Upper lobe of left lung (tissue), 6 donors: Measurements from ENCODE around the gene TRIM22. TPM values are rescaled to one million over a fixed set of nuclear protein-coding genes. Genes with fewer than 3 reads are reported as not detected.

Experiments used
- ATAC-seq, 2 donors: fragments of 200-7000 bp; cut with Tn5 transposase; one replicate each; pipeline ENCODE4 v1.9.1; 2022; ENCODE audit warnings: mild to moderate bottlenecking in 2 of 2, moderate library complexity in 2 of 2; ENCODE audit not compliant: low FRiP score in 2 of 2
- DNase-seq, 2 donors: peaks; one replicate each; pipeline ENCODE4 v3.0.0-alpha.2; 2019 to 2020
- H3K27ac ChIP-seq, 4 donors: fragments of 200-600 bp; sonication (generic); one replicate each; pipeline ENCODE4 v1.5.1; 2016 to 2019
- H3K27me3 ChIP-seq, 4 donors: fragments of 200-600 bp; sonication (generic); one replicate each; pipeline ENCODE4 v1.5.1; 2017 to 2019
- H3K36me3 ChIP-seq, 4 donors: fragments of 200-600 bp; sonication (generic); one replicate each; pipeline ENCODE4 v1.5.1; 2016 to 2019
- H3K4me1 ChIP-seq, 4 donors: fragments of 200-600 bp; sonication (generic); one replicate each; pipeline ENCODE4 v1.5.1; 2018 to 2019
- H3K4me3 ChIP-seq, 4 donors: fragments of 200-600 bp; sonication (generic); one replicate each; pipeline ENCODE4 v1.5.1; 2017 to 2019; ENCODE audit warnings: mild to moderate bottlenecking in 2 of 4, moderate library complexity in 1 of 4
- H3K9me3 ChIP-seq, 4 donors: fragments of 200-600 bp; sonication (generic); one replicate each; pipeline ENCODE4 v1.5.1; 2018 to 2019
- EP300 ChIP-seq, 4 donors: sonication (generic); formaldehyde crosslinking; IDR thresholded peaks; one replicate each; pipeline ENCODE4 v1.5.1; 2017; ENCODE audit warnings: antibody characterized with exemption in 4 of 4, control low read depth in 2 of 4
- POLR2A ChIP-seq, 4 donors: fragments of 450-650 bp; IDR thresholded peaks; one replicate each; pipeline ENCODE4 v1.5.1; 2016 to 2017; ENCODE audit warnings: antibody characterized with exemption in 4 of 4, mild to moderate bottlenecking in 2 of 4
- POLR2AphosphoS5 ChIP-seq, 2 donors: sonication (generic); formaldehyde crosslinking; IDR thresholded peaks; one replicate each; pipeline ENCODE4 v1.5.1; 2017; ENCODE audit warnings: antibody characterized with exemption in 2 of 2
- WGBS, 2 donors: methylation state at CpG; one replicate each; pipeline ENCODE4 v1.1.5; 2017 to 2018; 5-methylcytosine and 5-hydroxymethylcytosine counted together
- total RNA-seq, 6 donors: library from RNA; depleted of rRNA in 4 of 6; stranded (reverse); fragments of >200 nt in 4 of 6; gene quantifications; one replicate each; pipeline versions ENCODE4 v1.1.0 to v1.2.1, GENCODE V29; 2016 to 2021
- TF ChIP-seq, protein P1 (sequence below), 6 experiments: fragments of 450-650 bp in 4 of 6; fragments of 200-600 bp in 2 of 6; sonication (generic) in 2 of 6; IDR thresholded peaks; one replicate each; pipeline ENCODE4 v1.5.1; 2016 to 2019; ENCODE audit warnings: antibody characterized with exemption in 6 of 6
- donor health status: DM: no; HTN: no; CAD: no; lungs with moderate emphysema.
- donor health status: DM: no; HTN: yes; CAD: no; lungs with severe emphysema.

The TRIM22 gene
- total RNA-seq, 6 donors from 2014 or later = 82.2 to 262 (median 162) TPM

- Histone ChIP-seq H3K27me3 (no peaks in the 10 kb centered on the region), H3K9me3 (peaks cover 0 to 6% (median 1%) of the 10 kb centered on the region in 4 donors), H3K27ac (no peak overlapping the region), H3K4me1 (no peaks in the 10 kb centered on the region), H3K36me3 (no peaks in the 10 kb centered on the region), H3K4me3 (no peak overlapping the region)
- ATAC-seq (no peak), DNase-seq (no peak)
- TF ChIP-seq, protein P1, sequence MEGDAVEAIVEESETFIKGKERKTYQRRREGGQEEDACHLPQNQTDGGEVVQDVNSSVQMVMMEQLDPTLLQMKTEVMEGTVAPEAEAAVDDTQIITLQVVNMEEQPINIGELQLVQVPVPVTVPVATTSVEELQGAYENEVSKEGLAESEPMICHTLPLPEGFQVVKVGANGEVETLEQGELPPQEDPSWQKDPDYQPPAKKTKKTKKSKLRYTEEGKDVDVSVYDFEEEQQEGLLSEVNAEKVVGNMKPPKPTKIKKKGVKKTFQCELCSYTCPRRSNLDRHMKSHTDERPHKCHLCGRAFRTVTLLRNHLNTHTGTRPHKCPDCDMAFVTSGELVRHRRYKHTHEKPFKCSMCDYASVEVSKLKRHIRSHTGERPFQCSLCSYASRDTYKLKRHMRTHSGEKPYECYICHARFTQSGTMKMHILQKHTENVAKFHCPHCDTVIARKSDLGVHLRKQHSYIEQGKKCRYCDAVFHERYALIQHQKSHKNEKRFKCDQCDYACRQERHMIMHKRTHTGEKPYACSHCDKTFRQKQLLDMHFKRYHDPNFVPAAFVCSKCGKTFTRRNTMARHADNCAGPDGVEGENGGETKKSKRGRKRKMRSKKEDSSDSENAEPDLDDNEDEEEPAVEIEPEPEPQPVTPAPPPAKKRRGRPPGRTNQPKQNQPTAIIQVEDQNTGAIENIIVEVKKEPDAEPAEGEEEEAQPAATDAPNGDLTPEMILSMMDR (IDR thresholded peaks at IDR 0.05) = no peak
- no peak for TF ChIP-seq POLR2A (IDR thresholded peaks at IDR 0.05)
- TF ChIP-seq POLR2AphosphoS5 (IDR thresholded peaks at IDR 0.05) = no peak
- no peak for TF ChIP-seq EP300 (IDR thresholded peaks at IDR 0.05)
- WGBS, 2 donors = 83 to 94% methylated on average over 6 of the region's 6 CpGs
These were observed 48.2 kb downstream of the TRIM22 start for GRCh38 chr11:5737670-5738392.

DNA sequence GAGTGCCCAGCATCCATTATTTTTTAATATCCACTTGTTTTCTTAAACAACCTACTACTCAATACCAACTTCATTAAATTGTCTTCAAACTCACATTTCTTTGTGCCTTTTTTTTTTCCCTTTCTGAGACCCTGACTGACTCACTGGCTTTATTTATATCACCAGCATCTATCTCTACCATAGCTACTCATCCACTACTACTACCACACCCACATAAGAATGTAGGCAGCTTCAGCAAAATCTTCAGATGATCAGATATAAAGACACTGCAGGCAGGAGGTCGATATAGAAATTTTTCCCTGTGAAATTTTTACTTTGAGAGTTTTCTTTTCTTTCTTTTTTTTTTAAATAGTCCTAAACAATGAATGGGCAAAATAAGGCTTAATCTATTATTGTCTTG, 48.8 kb downstream of the TRIM22 start:
- Histone ChIP-seq H3K27me3 (no peaks in the 10 kb centered on the region), H3K4me1 (no peaks in the 10 kb centered on the region), H3K9me3 (peaks cover 0 to 6% (median 1%) of the 10 kb centered on the region in 4 donors), H3K36me3 (no peaks in the 10 kb centered on the region), H3K27ac (no peak overlapping the region), H3K4me3 (no peak overlapping the region)
- DNase-seq = no peak
- TF ChIP-seq EP300 (IDR thresholded peaks at IDR 0.05) = no peak
- TF ChIP-seq POLR2A (IDR thresholded peaks at IDR 0.05) = no peak
- TF ChIP-seq, protein P1 (IDR thresholded peaks at IDR 0.05) = no peak
- no peak for TF ChIP-seq POLR2AphosphoS5 (IDR thresholded peaks at IDR 0.05)
- 41 to 65% methylated on average over 1 of the region's 1 CpG for WGBS, 2 donors
- no peak for ATAC-seq

DNA sequence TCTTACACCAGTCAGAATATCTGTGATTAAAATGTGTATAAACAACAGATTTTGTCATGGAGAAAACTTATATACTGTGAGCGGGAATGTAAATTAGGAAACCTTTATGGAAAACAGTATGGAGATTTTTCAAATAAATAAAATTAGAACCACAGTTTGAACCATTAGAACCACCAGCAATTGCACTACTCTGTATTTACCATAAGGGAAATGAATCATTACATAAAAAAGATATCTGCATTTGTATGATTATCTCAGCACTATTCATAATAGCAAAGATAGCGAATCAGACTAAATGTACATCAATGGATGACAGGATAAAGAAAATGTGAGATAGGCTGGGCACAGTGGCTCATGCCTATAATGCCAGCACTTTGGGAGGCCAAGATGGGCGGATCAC, 57.0 kb downstream of the TRIM22 start:
- TF ChIP-seq EP300 (IDR thresholded peaks at IDR 0.05) = no peak
- no peak for TF ChIP-seq POLR2AphosphoS5 (IDR thresholded peaks at IDR 0.05)
- TF ChIP-seq POLR2A (IDR thresholded peaks at IDR 0.05) = no peak
- TF ChIP-seq, protein P1 (IDR thresholded peaks at IDR 0.05) = no peak
- H3K27ac ChIP-seq = no peak overlapping the region
- peaks cover 0 to 3% (median 1%) of the 10 kb centered on the region in 4 donors for H3K9me3 ChIP-seq
- WGBS, 2 donors = 75 to 90% methylated on average over 3 of the region's 3 CpGs
- no peak overlapping the region for H3K4me3 ChIP-seq
- ATAC-seq = no peak
- no peaks in the 10 kb centered on the region for H3K4me1 ChIP-seq
- no peak for DNase-seq
- no peaks in the 10 kb centered on the region for H3K36me3 ChIP-seq
- H3K27me3 ChIP-seq = no peaks in the 10 kb centered on the region

DNA sequence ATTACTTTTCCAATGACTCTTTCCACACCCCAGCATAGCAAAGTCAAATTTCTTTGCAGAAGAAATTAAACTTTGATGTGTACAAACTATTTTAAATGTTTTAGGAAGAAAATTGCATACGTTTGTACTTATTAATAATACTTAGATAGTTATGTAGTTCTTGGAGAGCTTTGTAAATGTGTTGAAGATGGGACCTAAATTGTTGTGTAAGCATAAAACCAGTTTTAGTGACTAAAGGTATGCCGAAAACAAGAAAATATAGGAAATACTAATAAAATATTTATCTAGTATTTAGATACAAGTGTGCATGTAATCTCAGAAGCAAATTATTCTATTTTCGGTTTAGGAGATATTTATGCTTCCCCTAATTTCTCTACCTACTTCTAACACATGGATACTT, 60.2 kb downstream of the TRIM22 start:
- H3K27me3 ChIP-seq = no peaks in the 10 kb centered on the region
- ATAC-seq = no peak
- H3K4me1 ChIP-seq = no peaks in the 10 kb centered on the region
- DNase-seq = no peak
- H3K4me3 ChIP-seq = no peak overlapping the region
- no peaks in the 10 kb centered on the region for H3K36me3 ChIP-seq
- 83 to 88% methylated on average over 3 of the region's 3 CpGs for WGBS, 2 donors
- H3K9me3 ChIP-seq = no peaks in the 10 kb centered on the region
- no peak for TF ChIP-seq EP300 (IDR thresholded peaks at IDR 0.05)
- no peak for TF ChIP-seq POLR2A (IDR thresholded peaks at IDR 0.05)
- TF ChIP-seq, protein P1 (IDR thresholded peaks at IDR 0.05) = no peak
- no peak for TF ChIP-seq POLR2AphosphoS5 (IDR thresholded peaks at IDR 0.05)
- no peak overlapping the region for H3K27ac ChIP-seq

GRCh38 chr11:5753943-5754342, 64.4 kb downstream of the TRIM22 start, which contains the start of gene OR52N4:
Gene OR52N4 (plus strand): TSS chr11:5754243. CDS start chr11:5754741, 498 bp downstream.
- Histone ChIP-seq H3K36me3 (no peaks in the 10 kb centered on the region), H3K9me3 (no peaks in the 10 kb centered on the region), H3K27ac (no peak within 1 kb of the TSS), H3K27me3 (no peaks in the 10 kb centered on the region), H3K4me1 (no peaks in the 10 kb centered on the region), H3K4me3 (no peak within 1 kb of the TSS)
- DNase-seq (no peak), ATAC-seq (no peak)
- TF ChIP-seq, protein P1 (IDR thresholded peaks at IDR 0.05) = no peak
- no peak for TF ChIP-seq POLR2AphosphoS5 (IDR thresholded peaks at IDR 0.05)
- TF ChIP-seq POLR2A (IDR thresholded peaks at IDR 0.05) = no peak
- no peak for TF ChIP-seq EP300 (IDR thresholded peaks at IDR 0.05)
- 96 to 100% methylated on average over 1 of the region's 1 CpG for WGBS, 2 donors
